ENCODE measurements around the gene CHST3. TPM values are rescaled to one million over a fixed set of nuclear protein-coding genes. Genes with fewer than 3 reads are reported as not detected.
A peak's percentile ranks its signal among the peaks of the same experiment; 100 is the strongest.

The CHST3 gene
- polyA plus RNA-seq, 2 of the 4 experiments (the other 2 are of a cell fraction): 12.8 to 23.1 TPM

DNA sequence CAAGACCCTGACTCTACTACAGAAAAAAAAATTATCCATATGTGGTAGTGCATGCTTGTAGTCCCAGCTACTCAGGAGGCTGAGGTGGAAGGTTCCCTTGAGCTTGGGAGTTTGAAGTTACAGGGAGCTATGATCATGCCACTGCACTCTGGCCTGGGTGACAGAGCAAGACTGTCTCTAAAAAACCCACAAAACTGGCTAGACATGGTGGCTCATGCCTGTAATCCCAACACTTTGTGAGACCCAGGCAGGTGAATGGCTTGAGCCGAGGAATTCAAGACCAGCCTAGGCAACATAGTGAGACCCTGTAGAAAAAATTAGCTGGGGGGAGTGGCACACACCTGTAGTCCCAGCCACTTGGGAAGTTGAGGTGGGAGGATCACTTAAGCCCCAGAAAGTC is 32.9 kb upstream of the CHST3 start:
- CTCF ChIA-PET: interaction anchor here (0.6 to 3.6 kb wide), 4 partner anchors 9 to 35 kb away, joined by 3 to 12 read pairs (median 6); no protein-coding TSS in a partner anchor
- H3K4me2 ChIP-seq: no peak overlapping the region
- FAIRE-seq: no peak
- TF ChIP-seq RCOR1 (IDR thresholded peaks at IDR 0.05; ENCODE audit: low read depth, low read length) (no peak), ESRRA (IDR thresholded peaks at IDR 0.05; ENCODE audit: borderline replicate concordance, low read length) (no peak), HOXB5 (CRISPR knock-in tag; IDR thresholded peaks at IDR 0.05) (no peak), JUNB (IDR thresholded peaks at IDR 0.05) (no peak), PHF8 (IDR thresholded peaks at IDR 0.05; ENCODE audit: borderline replicate concordance, low read depth) (no peak), EP300 (IDR thresholded peaks at IDR 0.05) (no peak), NR3C1 (IDR thresholded peaks at IDR 0.05) (no peak), MAFK (IDR thresholded peaks at IDR 0.05; ENCODE audit: partially characterized antibody) (no peak), CHD2 (IDR thresholded peaks at IDR 0.05; ENCODE audit: low read length, partially characterized antibody) (no peak), ZC3H11A (IDR thresholded peaks at IDR 0.05) (no peak), ZNF302 (CRISPR knock-in tag; IDR thresholded peaks at IDR 0.05) (no peak), FOSB (CRISPR knock-in tag; IDR thresholded peaks at IDR 0.05) (no peak)
- TF ChIP-seq, protein P1, sequence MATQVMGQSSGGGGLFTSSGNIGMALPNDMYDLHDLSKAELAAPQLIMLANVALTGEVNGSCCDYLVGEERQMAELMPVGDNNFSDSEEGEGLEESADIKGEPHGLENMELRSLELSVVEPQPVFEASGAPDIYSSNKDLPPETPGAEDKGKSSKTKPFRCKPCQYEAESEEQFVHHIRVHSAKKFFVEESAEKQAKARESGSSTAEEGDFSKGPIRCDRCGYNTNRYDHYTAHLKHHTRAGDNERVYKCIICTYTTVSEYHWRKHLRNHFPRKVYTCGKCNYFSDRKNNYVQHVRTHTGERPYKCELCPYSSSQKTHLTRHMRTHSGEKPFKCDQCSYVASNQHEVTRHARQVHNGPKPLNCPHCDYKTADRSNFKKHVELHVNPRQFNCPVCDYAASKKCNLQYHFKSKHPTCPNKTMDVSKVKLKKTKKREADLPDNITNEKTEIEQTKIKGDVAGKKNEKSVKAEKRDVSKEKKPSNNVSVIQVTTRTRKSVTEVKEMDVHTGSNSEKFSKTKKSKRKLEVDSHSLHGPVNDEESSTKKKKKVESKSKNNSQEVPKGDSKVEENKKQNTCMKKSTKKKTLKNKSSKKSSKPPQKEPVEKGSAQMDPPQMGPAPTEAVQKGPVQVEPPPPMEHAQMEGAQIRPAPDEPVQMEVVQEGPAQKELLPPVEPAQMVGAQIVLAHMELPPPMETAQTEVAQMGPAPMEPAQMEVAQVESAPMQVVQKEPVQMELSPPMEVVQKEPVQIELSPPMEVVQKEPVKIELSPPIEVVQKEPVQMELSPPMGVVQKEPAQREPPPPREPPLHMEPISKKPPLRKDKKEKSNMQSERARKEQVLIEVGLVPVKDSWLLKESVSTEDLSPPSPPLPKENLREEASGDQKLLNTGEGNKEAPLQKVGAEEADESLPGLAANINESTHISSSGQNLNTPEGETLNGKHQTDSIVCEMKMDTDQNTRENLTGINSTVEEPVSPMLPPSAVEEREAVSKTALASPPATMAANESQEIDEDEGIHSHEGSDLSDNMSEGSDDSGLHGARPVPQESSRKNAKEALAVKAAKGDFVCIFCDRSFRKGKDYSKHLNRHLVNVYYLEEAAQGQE (IDR thresholded peaks at IDR 0.05): no peak
- TF ChIP-seq, protein P2, sequence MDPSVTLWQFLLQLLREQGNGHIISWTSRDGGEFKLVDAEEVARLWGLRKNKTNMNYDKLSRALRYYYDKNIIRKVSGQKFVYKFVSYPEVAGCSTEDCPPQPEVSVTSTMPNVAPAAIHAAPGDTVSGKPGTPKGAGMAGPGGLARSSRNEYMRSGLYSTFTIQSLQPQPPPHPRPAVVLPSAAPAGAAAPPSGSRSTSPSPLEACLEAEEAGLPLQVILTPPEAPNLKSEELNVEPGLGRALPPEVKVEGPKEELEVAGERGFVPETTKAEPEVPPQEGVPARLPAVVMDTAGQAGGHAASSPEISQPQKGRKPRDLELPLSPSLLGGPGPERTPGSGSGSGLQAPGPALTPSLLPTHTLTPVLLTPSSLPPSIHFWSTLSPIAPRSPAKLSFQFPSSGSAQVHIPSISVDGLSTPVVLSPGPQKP (IDR thresholded peaks at IDR 0.05; ENCODE audit: low read depth, low read length): no peak
- TF ChIP-seq, protein P3, sequence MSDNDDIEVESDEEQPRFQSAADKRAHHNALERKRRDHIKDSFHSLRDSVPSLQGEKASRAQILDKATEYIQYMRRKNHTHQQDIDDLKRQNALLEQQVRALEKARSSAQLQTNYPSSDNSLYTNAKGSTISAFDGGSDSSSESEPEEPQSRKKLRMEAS (IDR thresholded peaks at IDR 0.05): no peak
- peak overlapping the region in 1 of 2 experiments; percentile 39; a peak in 1 of 6 replicates for H3K27ac ChIP-seq
- WGBS (ENCODE audit: missing lambda C conversion rate): 94% methylated on average over 1 of the region's 1 CpG
- peaks cover 26% of the 10 kb centered on the region for H3K4me1 ChIP-seq
- no peak for ATAC-seq
- POLR2A ChIA-PET: no interaction called here
- H3K9me3 ChIP-seq: no peaks in the 10 kb centered on the region
- H3K4me3 ChIP-seq: no peak overlapping the region
- DNase-seq (ENCODE audit: low read depth in 1 of 2, low spot score in 1 of 2): no peak

DNA sequence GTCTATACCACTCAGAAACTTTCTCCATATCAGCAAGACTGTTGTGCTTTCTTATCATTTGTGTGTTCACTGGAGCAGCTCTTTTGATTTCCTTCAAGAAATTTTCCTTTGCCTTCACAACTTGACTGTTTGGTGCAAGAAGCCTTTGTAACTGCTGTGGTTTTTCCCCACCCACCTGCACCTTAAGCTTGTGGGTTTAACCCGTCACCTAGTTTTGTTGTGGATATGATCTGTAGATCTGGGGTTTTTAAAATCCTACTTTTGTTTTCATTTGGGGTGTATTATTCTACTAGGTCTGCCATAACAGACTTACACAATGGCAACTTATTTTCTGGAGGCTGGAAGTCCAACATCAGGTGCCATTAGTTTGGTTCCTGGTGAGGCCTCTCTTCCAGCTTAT is 30.5 kb upstream of the CHST3 start:
- DNase-seq (ENCODE audit: low read depth in 1 of 2, low spot score in 1 of 2) (no peak), FAIRE-seq (no peak), ATAC-seq (no peak)
- peaks cover 6% of the 10 kb centered on the region for H3K4me1 ChIP-seq
- POLR2A ChIA-PET: no interaction called here
- no peak for TF ChIP-seq HOXB5 (CRISPR knock-in tag; IDR thresholded peaks at IDR 0.05)
- H3K27ac ChIP-seq: no peak overlapping the region
- WGBS (ENCODE audit: missing lambda C conversion rate): 79% methylated on average over 1 of the region's 1 CpG
- CTCF ChIA-PET: interaction anchor here (1.0 to 3.6 kb wide), 7 partner anchors 13 to 115 kb away, joined by 3 to 12 read pairs (median 6); no protein-coding TSS in a partner anchor
- H3K4me2 ChIP-seq: no peak overlapping the region
- H3K4me3 ChIP-seq: no peak overlapping the region
- H3K9me3 ChIP-seq: no peaks in the 10 kb centered on the region

DNA sequence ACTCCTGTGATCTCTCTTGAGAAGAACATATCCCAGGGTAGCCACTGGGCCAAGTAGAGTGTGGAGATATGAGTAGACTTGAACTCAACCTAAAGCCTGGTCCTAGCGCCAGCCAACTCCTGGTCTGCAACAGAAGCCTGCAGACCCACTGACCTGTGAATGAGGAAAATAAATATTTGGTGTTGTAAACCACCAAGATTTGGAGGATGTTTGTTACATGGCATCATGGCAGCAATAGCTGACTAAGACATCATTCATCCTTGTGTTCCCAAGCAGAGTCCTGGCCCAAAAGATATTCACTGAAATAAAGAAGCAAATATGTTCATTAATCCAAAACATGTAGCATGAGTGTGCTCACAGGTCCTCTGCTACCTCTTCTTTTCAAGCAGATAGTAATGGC is 26.0 kb upstream of the CHST3 start:
- POLR2A ChIA-PET: no interaction called here
- FAIRE-seq (no peak), ATAC-seq (no peak), DNase-seq (ENCODE audit: low read depth in 1 of 2, low spot score in 1 of 2) (no peak)
- H3K4me2 ChIP-seq: no peak overlapping the region
- CTCF ChIA-PET: interaction anchor here (0.9 to 1.8 kb wide), 7 partner anchors 9 to 62 kb away, joined by 3 to 6 read pairs (median 4); no protein-coding TSS in a partner anchor
- TF ChIP-seq CBX8 (IDR thresholded peaks at IDR 0.05) (no peak), TFCP2L1 (CRISPR knock-in tag; IDR thresholded peaks at IDR 0.05) (no peak), PHF8 (IDR thresholded peaks at IDR 0.05; ENCODE audit: borderline replicate concordance, low read depth) (no peak), GATA3 (IDR thresholded peaks at IDR 0.05; ENCODE audit: borderline replicate concordance) (no peak), NPAS2 (CRISPR knock-in tag; IDR thresholded peaks at IDR 0.05; ENCODE audit: borderline replicate concordance) (no peak), JUNB (IDR thresholded peaks at IDR 0.05) (no peak), FOSL2 (IDR thresholded peaks at IDR 0.05) (no peak), FOSL2 (CRISPR knock-in tag; IDR thresholded peaks at IDR 0.05) (no peak), EP300 (IDR thresholded peaks at IDR 0.05) (no peak), EHF (CRISPR knock-in tag; IDR thresholded peaks at IDR 0.05) (no peak), HEYL (CRISPR knock-in tag; IDR thresholded peaks at IDR 0.05) (no peak), CHD2 (IDR thresholded peaks at IDR 0.05; ENCODE audit: low read length, partially characterized antibody) (no peak), SREBF2 (IDR thresholded peaks at IDR 0.05) (no peak), KDM1A (IDR thresholded peaks at IDR 0.05; ENCODE audit: low read depth) (no peak), TP53 (CRISPR knock-in tag; IDR thresholded peaks at IDR 0.05) (no peak)
- TF ChIP-seq, protein P4, sequence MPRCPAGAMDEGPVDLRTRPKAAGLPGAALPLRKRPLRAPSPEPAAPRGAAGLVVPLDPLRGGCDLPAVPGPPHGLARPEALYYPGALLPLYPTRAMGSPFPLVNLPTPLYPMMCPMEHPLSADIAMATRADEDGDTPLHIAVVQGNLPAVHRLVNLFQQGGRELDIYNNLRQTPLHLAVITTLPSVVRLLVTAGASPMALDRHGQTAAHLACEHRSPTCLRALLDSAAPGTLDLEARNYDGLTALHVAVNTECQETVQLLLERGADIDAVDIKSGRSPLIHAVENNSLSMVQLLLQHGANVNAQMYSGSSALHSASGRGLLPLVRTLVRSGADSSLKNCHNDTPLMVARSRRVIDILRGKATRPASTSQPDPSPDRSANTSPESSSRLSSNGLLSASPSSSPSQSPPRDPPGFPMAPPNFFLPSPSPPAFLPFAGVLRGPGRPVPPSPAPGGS (IDR thresholded peaks at IDR 0.05): no peak
- TF ChIP-seq, protein P5, sequence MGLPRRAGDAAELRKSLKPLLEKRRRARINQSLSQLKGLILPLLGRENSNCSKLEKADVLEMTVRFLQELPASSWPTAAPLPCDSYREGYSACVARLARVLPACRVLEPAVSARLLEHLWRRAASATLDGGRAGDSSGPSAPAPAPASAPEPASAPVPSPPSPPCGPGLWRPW (IDR thresholded peaks at IDR 0.05): no peak
- TF ChIP-seq, protein P6, sequence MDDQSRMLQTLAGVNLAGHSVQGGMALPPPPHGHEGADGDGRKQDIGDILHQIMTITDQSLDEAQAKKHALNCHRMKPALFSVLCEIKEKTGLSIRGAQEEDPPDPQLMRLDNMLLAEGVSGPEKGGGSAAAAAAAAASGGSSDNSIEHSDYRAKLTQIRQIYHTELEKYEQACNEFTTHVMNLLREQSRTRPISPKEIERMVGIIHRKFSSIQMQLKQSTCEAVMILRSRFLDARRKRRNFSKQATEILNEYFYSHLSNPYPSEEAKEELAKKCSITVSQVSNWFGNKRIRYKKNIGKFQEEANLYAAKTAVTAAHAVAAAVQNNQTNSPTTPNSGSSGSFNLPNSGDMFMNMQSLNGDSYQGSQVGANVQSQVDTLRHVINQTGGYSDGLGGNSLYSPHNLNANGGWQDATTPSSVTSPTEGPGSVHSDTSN (IDR thresholded peaks at IDR 0.05): no peak
- no peak overlapping the region for H3K27ac ChIP-seq
- H3K9me3 ChIP-seq: no peaks in the 10 kb centered on the region
- 93% methylated on average over 1 of the region's 1 CpG for WGBS (ENCODE audit: missing lambda C conversion rate)
- H3K4me3 ChIP-seq: no peak overlapping the region
- H3K4me1 ChIP-seq: no peaks in the 10 kb centered on the region

Data from A549 (cell line).